IPS DF 6.9 (cell line): Measurements from ENCODE around the gene SLC5A3.

Experiments
- DNase-seq: peaks from one replicate; pipeline ENCODE4 v3.0.0-alpha.2; 2013; ENCODE audit warnings: low read depth, low spot score
- H3K27ac ChIP-seq: one replicate; pipeline ENCODE4 v1.5.1; 2013; ENCODE audit warnings: low read length, control low read depth
- H3K27me3 ChIP-seq: 2 replicates; pipeline ENCODE4 v1.6.1; 2013; ENCODE audit warnings: mild to moderate bottlenecking, low read length; ENCODE audit not compliant: control insufficient read depth, insufficient read depth
- H3K36me3 ChIP-seq: 2 replicates; pipeline ENCODE4 v1.6.1; 2013; ENCODE audit warnings: low read length; ENCODE audit not compliant: control insufficient read depth, insufficient read depth
- H3K4me1 ChIP-seq: 2 replicates; pipeline ENCODE4 v1.6.1; 2013; ENCODE audit warnings: low read length; ENCODE audit not compliant: control insufficient read depth, insufficient read depth
- H3K4me3 ChIP-seq: 2 replicates; pipeline ENCODE4 v1.5.1; 2013; ENCODE audit warnings: mild to moderate bottlenecking, low read length
- H3K9me3 ChIP-seq: 2 replicates; pipeline ENCODE4 v1.6.1; 2013; ENCODE audit warnings: low read length, inconsistent platforms; ENCODE audit not compliant: control insufficient read depth, insufficient read depth
- WGBS: extraction: QIAGEN DNeasy Blood & Tissue Kit; methylation state at CpG from one replicate; pipeline ENCODE4 v1.1.7; 2013; ENCODE audit warnings: mixed read lengths, missing lambda C conversion rate; ENCODE audit not compliant: insufficient read length, insufficient coverage; 5-methylcytosine and 5-hydroxymethylcytosine counted together

SLC5A3 gene

DNA sequence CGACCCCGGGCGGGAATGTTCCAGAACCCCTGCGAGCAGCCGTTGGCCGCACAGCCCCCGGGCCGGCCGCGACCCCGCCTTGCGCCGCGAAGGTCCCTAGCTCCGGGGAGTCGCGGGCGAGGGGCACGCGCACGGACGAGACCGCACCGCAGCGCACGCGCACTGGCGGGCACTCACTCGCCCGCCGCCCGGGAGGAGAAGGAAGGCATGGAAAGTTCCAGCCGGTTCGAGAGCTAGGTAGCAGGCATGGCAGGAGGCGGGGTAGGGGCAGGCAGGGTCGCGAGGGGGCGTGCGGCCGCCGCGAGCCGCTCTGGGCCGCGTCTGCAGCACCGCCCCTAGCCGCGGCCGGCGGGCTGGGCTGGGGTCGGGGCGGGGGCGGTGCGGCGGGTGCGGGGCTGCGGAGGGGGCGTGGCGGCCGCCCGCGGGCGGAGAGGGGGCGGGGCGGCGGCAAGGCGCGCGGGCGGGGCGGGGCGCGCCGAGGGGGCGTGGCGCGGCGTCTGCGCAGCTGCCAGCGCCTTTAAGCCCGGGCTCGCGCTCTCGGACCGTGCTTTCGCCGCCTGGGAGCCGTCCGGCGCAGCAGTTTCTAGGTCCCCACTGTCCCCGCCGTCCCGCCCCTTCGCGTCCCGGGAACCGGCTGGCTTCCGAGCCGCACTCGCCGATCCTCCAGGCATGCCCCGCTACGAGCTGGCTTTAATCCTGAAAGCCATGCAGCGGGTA, at the start of gene SLC5A3, which contains the start of gene MRPS6:
Gene SLC5A3 (plus strand): TSS at position 547 of the 717 bp plus-strand sequence. CDS start 21,621 bp downstream, outside the sequence.
Gene MRPS6 (plus strand): TSS at position 547 of the 717 bp plus-strand sequence. CDS start 123 bp downstream, at position 670.
- Histone ChIP-seq H3K27ac (no peak within 1 kb of the TSS), H3K4me1 (peaks cover 5% of the 10 kb centered on the region; the same call in 1 of the 2 replicates), H3K27me3 (0 out of 2 replicates have a peak, but pooled peaks cover 2% of the 10 kb centered on the region), H3K36me3 (no peaks in the 10 kb centered on the region), H3K4me3 (peak within 1 kb of the TSS; percentile 88), H3K9me3 (no peaks in the 10 kb centered on the region)
- WGBS: no CpG with 5 or more reads among the region's 104 CpGs
- DNase-seq: peak; percentile 70

DNA sequence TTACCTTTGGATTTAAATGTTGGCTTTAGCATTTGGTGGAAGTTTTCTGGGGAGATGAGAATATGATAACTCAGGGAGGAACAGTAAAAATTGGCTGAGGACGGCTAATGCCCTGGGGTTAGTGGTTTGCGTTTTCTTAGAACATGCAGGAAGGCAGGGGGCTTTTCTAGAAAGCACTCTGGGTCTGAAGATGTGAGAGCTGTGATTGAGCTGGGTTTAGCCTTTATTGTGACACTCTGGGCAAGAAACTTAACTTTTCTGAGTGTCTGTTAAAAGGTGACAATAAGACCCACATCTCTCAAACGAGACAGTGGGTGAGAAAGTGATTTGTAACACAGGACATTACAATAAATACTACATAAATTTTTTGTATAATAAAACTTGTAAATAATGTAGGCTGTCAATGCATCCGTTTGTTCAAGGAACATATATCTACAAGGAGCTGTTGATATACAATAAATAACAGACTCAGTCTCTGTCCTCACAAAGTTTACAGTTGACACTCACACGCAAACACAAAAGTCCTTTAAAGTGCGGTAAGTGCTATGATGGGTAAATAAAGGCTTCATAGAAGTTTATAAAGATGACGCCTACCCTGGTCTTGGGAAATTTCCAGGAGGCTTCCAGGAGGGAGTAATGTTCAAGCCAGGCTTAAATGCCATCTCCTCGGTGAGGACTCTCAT, 49.5 kb upstream of the SLC5A3 start:
- H3K27me3 ChIP-seq: no peaks in the 10 kb centered on the region
- no peaks in the 10 kb centered on the region for H3K9me3 ChIP-seq
- H3K36me3 ChIP-seq: no peaks in the 10 kb centered on the region
- WGBS: no CpG with 5 or more reads among the region's 8 CpGs
- H3K4me1 ChIP-seq: peaks cover 3% of the 10 kb centered on the region
- no peak for DNase-seq
- H3K27ac ChIP-seq: no peak overlapping the region
- no peak overlapping the region for H3K4me3 ChIP-seq

- Histone ChIP-seq H3K27ac (no peak overlapping the region), H3K27me3 (no peaks in the 10 kb centered on the region), H3K4me1 (peaks cover 3% of the 10 kb centered on the region), H3K4me3 (no peak overlapping the region), H3K36me3 (no peaks in the 10 kb centered on the region), H3K9me3 (no peaks in the 10 kb centered on the region)
- WGBS: no CpG with 5 or more reads among the region's 3 CpGs
- DNase-seq: no peak
Measured at GRCh38 chr21:34024374-34024693, 49.0 kb upstream of the SLC5A3 start.

- no peaks in the 10 kb centered on the region for H3K9me3 ChIP-seq
- no CpG with 5 or more reads among the region's 9 CpGs for WGBS
- H3K4me1 ChIP-seq: peaks cover 1% of the 10 kb centered on the region
- H3K4me3 ChIP-seq: no peak overlapping the region
- H3K36me3 ChIP-seq: no peaks in the 10 kb centered on the region
- H3K27me3 ChIP-seq: no peaks in the 10 kb centered on the region
- no peak overlapping the region for H3K27ac ChIP-seq
- DNase-seq: no peak
Measured at GRCh38 chr21:34027721-34028461, 45.5 kb upstream of the SLC5A3 start.

GRCh38 chr21:34029743-34030528, 43.4 kb upstream of the SLC5A3 start:
- WGBS: no CpG with 5 or more reads among the region's 13 CpGs
- no peak overlapping the region for H3K4me3 ChIP-seq
- peak; percentile 76 for DNase-seq
- no peak overlapping the region for H3K27ac ChIP-seq
- H3K9me3 ChIP-seq: no peaks in the 10 kb centered on the region
- H3K36me3 ChIP-seq: no peaks in the 10 kb centered on the region
- H3K4me1 ChIP-seq: no peaks in the 10 kb centered on the region
- no peaks in the 10 kb centered on the region for H3K27me3 ChIP-seq

- DNase-seq: no peak
- Histone ChIP-seq H3K27me3 (no peaks in the 10 kb centered on the region), H3K36me3 (no peaks in the 10 kb centered on the region), H3K4me1 (no peaks in the 10 kb centered on the region), H3K27ac (no peak overlapping the region), H3K4me3 (no peak overlapping the region), H3K9me3 (no peaks in the 10 kb centered on the region)
- no CpG with 5 or more reads among the region's 11 CpGs for WGBS
Measured at GRCh38 chr21:34031835-34032370, 41.5 kb upstream of the SLC5A3 start.

DNA sequence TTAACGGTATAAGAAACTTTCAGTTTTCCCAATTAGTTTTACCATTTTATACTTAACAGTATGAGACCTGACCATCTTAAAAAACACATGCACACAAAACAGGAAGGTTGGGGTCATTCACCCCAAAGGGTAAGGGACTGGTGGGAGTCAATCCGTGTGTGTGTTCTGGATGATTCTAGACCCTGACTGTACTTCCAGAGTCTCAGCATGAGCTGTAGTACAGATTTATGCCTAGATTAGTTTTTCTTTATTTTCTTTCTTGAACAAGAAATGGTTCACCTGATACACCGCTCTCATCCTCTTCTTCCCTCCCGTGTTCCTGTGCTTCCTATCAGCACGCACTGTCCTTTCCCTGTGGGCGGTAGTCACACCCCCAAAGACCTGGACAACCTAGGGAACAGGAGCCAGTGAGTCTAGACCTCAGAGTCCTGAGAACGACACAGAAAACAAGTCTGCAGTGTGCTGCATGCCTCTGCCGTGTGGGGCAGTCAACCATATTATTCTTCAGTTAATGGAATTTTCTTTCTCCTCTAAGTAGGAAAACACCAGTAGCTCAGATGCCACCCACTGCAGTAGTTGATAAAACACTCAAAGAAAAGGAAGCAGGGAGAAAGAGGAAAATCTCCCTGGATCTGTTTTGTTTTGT, 38.9 kb upstream of the SLC5A3 start:
- Histone ChIP-seq H3K27me3 (no peaks in the 10 kb centered on the region), H3K9me3 (no peaks in the 10 kb centered on the region), H3K4me1 (no peaks in the 10 kb centered on the region), H3K27ac (no peak overlapping the region), H3K36me3 (no peaks in the 10 kb centered on the region), H3K4me3 (no peak overlapping the region)
- WGBS: no CpG with 5 or more reads among the region's 8 CpGs
- no peak for DNase-seq

- no peak for DNase-seq
- no CpG with 5 or more reads among the region's 8 CpGs for WGBS
Measured at GRCh38 chr21:34035619-34036354, 37.6 kb upstream of the SLC5A3 start.

More at GRCh38 chr21:34035619-34036354, 37.6 kb upstream of the SLC5A3 start:
- Histone ChIP-seq H3K4me1 (no peaks in the 10 kb centered on the region), H3K27ac (no peak overlapping the region), H3K27me3 (no peaks in the 10 kb centered on the region), H3K4me3 (no peak overlapping the region), H3K36me3 (no peaks in the 10 kb centered on the region), H3K9me3 (no peaks in the 10 kb centered on the region)
